AG09309 (cell line): Measurements from ENCODE around the gene ELP1.
"Not testable (repeated sequence)": the region's sequence is repeated elsewhere in the genome, so short reads cannot be mapped to it uniquely, and the experiment has no call there.

Experiments used
- DNase-seq: peaks from one replicate; pipeline ENCODE4 v3.0.0-alpha.2; 2010; ENCODE audit warnings: low read depth
- H3K4me3 ChIP-seq: 2 replicates; pipeline ENCODE4 v1.5.1; 2011; ENCODE audit warnings: mild to moderate bottlenecking, low read depth, low read length, moderate library complexity; ENCODE audit not compliant: control insufficient read depth
- TF ChIP-seq, protein P1 (sequence below): IDR thresholded peaks from 2 replicates; pipeline ENCODE4 v1.5.1; 2011; ENCODE audit warnings: mild to moderate bottlenecking, low read depth, low read length, inconsistent platforms; ENCODE audit not compliant: insufficient read depth, control insufficient read depth; ENCODE audit errors: missing control alignments

Gene ELP1

DNA sequence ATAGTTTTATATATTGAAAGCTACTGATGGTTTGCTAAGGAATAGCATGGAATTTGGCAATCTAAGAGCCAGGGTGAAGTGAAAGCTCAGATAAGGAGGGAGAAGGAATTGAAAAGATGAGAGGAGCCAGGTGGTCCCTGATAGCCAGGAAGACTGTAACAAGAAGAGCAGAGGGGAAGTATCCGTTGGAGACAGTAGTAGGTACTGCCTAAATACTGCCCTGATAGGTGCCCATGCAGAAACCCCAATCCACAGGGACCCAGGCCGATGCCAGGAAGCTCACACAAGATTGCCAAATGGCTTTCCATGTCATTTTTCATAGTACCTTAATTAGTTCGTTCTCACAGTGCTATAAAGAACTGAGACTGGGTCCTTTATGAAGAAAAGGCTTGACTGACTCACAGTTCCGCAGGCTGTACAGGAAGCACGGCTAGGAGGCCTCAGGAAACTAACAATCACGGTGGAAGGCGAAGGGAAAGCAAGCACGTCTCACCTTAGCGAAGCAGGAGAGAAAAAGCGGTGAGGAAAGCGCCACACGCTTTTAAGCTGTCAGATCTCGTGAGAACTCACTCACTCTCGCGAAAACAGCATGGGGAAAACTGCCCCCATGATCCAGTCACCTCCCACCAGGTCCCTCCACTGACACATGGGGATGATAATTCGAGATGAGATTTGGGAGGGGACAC lies 91.2 kb downstream of the ELP1 start:
- TF ChIP-seq, protein P1, sequence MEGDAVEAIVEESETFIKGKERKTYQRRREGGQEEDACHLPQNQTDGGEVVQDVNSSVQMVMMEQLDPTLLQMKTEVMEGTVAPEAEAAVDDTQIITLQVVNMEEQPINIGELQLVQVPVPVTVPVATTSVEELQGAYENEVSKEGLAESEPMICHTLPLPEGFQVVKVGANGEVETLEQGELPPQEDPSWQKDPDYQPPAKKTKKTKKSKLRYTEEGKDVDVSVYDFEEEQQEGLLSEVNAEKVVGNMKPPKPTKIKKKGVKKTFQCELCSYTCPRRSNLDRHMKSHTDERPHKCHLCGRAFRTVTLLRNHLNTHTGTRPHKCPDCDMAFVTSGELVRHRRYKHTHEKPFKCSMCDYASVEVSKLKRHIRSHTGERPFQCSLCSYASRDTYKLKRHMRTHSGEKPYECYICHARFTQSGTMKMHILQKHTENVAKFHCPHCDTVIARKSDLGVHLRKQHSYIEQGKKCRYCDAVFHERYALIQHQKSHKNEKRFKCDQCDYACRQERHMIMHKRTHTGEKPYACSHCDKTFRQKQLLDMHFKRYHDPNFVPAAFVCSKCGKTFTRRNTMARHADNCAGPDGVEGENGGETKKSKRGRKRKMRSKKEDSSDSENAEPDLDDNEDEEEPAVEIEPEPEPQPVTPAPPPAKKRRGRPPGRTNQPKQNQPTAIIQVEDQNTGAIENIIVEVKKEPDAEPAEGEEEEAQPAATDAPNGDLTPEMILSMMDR: no peak
- H3K4me3 ChIP-seq: no peak overlapping the region

DNA sequence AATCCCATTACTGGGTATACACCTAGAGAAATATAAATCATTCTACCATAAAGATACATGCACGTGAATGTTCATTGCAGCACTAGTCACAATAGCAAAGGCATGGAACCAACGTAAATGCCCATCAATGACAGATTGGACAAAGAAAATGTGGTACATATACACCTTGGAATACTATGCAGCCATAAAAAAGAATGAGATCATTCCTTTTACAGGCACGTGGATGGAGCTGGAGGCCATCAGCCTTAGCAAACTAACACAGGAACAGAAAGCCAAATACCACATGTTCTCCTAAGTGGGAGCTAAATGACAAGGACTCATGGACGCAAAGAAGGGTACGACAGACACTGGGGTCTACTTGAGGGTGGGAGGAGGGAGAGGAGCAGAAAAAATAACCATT lies 94.4 kb downstream of the ELP1 start:
- DNase-seq, H3K4me3 ChIP-seq: not testable (repeated sequence)

More for the DNA sequence above, 91.2 kb downstream of the ELP1 start:
- DNase-seq: no peak

DNA sequence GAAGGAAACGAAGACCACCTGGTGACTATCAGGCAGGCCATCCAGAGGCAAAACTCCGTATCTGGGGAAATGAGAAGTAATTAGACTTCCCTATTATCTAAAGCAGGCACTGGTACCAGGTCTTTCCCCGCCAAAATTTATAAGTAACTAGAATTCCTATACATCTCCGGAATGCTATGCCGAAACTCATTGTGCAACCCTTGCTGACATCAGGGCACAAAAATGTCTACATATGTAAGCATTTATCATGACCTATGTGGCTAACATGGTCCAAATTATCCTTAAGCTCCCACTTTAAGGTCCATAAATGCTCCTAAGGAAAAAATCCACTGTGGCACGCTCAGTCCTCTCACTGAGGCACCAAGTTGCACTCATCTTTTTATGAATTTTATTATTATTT lies 95.9 kb downstream of the ELP1 start:
- H3K4me3 ChIP-seq: no peak overlapping the region
- TF ChIP-seq, protein P1: no peak
- no peak for DNase-seq

DNA sequence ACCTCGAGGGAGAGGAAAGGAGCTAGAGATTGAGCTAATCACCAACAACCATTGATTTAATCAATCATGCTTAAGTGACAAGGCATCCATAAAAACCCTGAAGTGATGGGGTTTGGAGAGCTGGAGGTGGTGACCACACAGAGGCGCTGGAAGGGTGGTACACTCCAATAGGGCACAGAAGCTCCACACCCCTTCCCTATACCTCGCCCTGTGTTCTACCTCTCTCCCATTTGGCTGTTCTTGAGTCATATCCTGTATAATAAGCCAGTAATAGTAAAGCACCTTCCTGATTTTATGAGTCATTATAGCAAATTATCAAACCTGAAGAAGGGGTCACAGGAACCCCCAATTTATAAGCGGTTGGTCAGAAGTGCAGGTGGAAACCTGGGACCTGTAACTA lies 96.4 kb downstream of the ELP1 start:
- DNase-seq: no peak
- TF ChIP-seq, protein P1: no peak
- no peak overlapping the region for H3K4me3 ChIP-seq

DNA sequence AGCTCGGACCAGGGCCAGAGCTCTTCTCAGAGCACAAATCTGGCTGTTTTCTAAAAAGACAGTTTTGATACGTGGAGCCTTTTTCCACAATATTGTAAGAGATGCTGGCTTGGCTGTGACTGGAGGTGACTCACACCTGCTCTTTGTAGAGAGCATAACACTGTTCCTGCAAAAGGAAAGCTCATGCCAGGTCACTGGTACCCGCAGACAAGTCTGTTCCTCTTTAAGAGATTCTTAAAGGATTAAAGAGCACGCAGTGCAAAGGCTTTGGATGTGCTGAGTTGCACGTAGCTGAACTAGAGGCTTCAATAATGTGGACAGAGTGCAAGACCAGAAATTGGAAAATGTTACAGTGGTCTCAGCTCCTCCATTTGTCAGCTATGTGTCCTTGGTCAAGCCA lies 97.1 kb downstream of the ELP1 start:
- TF ChIP-seq, protein P1: no peak
- DNase-seq: no peak
- no peak overlapping the region for H3K4me3 ChIP-seq

- no peak for DNase-seq
- H3K4me3 ChIP-seq: no peak overlapping the region
- TF ChIP-seq, protein P1: no peak
These were observed 97.6 kb downstream of the ELP1 start for GRCh38 chr9:108836319-108836718.

- H3K4me3 ChIP-seq: no peak overlapping the region
- DNase-seq: no peak
- TF ChIP-seq, protein P1: no peak
These were observed 98.1 kb downstream of the ELP1 start for GRCh38 chr9:108835831-108836230.
